ENCODE results near the gene ZNF45. TPM values are rescaled to one million over a fixed set of nuclear protein-coding genes. Genes with fewer than 3 reads are reported as not detected.

ZNF45 gene
- total and polyA plus RNA-seq, 2 of the 13 experiments (the other 11 are each of a cell fraction or from before 2014, with no cell fraction given): 2.4 to 11.3 TPM

- peak; percentile 90 for TF ChIP-seq UBTF (CRISPR knock-in tag; IDR thresholded peaks at IDR 0.05)
- TF ChIP-seq ZNF703 (CRISPR knock-in tag; IDR thresholded peaks at IDR 0.05; ENCODE audit: borderline replicate concordance): 0 out of 2 replicates have a peak, but pooled peaks have one; percentile 46
- TF ChIP-seq RNF2 (conservative IDR thresholded peaks at IDR 0.05; ENCODE audit: low read depth): no peak
- no peak for TF ChIP-seq E2F2 (CRISPR knock-in tag; IDR thresholded peaks at IDR 0.05; ENCODE audit: borderline replicate concordance)
- no peak for TF ChIP-seq ZNF24 (IDR thresholded peaks at IDR 0.05)
- TF ChIP-seq ZNF274 (CRISPR knock-in tag; IDR thresholded peaks at IDR 0.05): no peak
- TF ChIP-seq HOXA9 (CRISPR knock-in tag; IDR thresholded peaks at IDR 0.05; ENCODE audit: borderline replicate concordance): no peak
- TF ChIP-seq HOXA7 (CRISPR knock-in tag; IDR thresholded peaks at IDR 0.05): no peak
- no peak for TF ChIP-seq MXD4 (CRISPR knock-in tag; IDR thresholded peaks at IDR 0.05)
- TF ChIP-seq ZNF10 (CRISPR knock-in tag; IDR thresholded peaks at IDR 0.05; ENCODE audit: borderline replicate concordance, low read depth): no peak
- TF ChIP-seq NBN (conservative IDR thresholded peaks at IDR 0.05): no peak
- no peak for TF ChIP-seq SOX6 (IDR thresholded peaks at IDR 0.05)
- TF ChIP-seq SOX6 (CRISPR knock-in tag; IDR thresholded peaks at IDR 0.05): peak; percentile 44
- no peak for TF ChIP-seq NFATC3 (CRISPR knock-in tag; IDR thresholded peaks at IDR 0.05)
- TF ChIP-seq ZNF282 (IDR thresholded peaks at IDR 0.05; ENCODE audit: partially characterized antibody): no peak
- 0 out of 2 replicates have a peak, but pooled peaks have one; percentile 67 for TF ChIP-seq ZNF441 (CRISPR knock-in tag; IDR thresholded peaks at IDR 0.05; ENCODE audit: borderline replicate concordance)
- no peak for TF ChIP-seq ZNF550 (CRISPR knock-in tag; IDR thresholded peaks at IDR 0.05; ENCODE audit: borderline replicate concordance)
- no peak for TF ChIP-seq ZNF337 (CRISPR knock-in tag; IDR thresholded peaks at IDR 0.05; ENCODE audit: borderline replicate concordance, low read depth)
- TF ChIP-seq ZFP41 (CRISPR knock-in tag; IDR thresholded peaks at IDR 0.05; ENCODE audit: borderline replicate concordance): no peak
- TF ChIP-seq ZNF446 (CRISPR knock-in tag; IDR thresholded peaks at IDR 0.05): 0 out of 2 replicates have a peak, but pooled peaks have one; percentile 57
- peak; percentile 34; the same call in 1 of the 2 replicates for TF ChIP-seq TARDBP (CRISPR knock-in tag; IDR thresholded peaks at IDR 0.05)
- TF ChIP-seq U2AF1 (optimal IDR thresholded peaks at IDR 0.05; ENCODE audit: low read depth, low read length): no peak
- 0 out of 2 replicates have a peak, but pooled peaks have one; percentile 3 for TF ChIP-seq RAD21 (CRISPR knock-in tag; IDR thresholded peaks at IDR 0.05)
- peak; percentile 75 for TF ChIP-seq ZNF501 (CRISPR knock-in tag; IDR thresholded peaks at IDR 0.05)
- no peak for TF ChIP-seq SNAI1 (CRISPR knock-in tag; IDR thresholded peaks at IDR 0.05; ENCODE audit: borderline replicate concordance)
- TF ChIP-seq, protein P1, sequence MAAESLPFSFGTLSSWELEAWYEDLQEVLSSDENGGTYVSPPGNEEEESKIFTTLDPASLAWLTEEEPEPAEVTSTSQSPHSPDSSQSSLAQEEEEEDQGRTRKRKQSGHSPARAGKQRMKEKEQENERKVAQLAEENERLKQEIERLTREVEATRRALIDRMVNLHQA (CRISPR knock-in tag; IDR thresholded peaks at IDR 0.05): no peak
- no peak; the same call in 1 of the 2 replicates for TF ChIP-seq ZNF792 (CRISPR knock-in tag; IDR thresholded peaks at IDR 0.05)
- 0 out of 2 replicates have a peak, but pooled peaks have one; percentile 21 for TF ChIP-seq XBP1 (CRISPR knock-in tag; IDR thresholded peaks at IDR 0.05)
- TF ChIP-seq ISL2 (CRISPR knock-in tag; IDR thresholded peaks at IDR 0.05): peak; percentile 69
- peak; percentile 78; the same call in 1 of the 2 replicates for TF ChIP-seq ZNF354B (CRISPR knock-in tag; IDR thresholded peaks at IDR 0.05)
Observed at GRCh38 chr19:43934985-43935708, at the start of gene ZNF45 (continued).
